HepG2 (cell line): ENCODE data around the gene STMND1. TPM values are rescaled to one million over a fixed set of nuclear protein-coding genes. Genes with fewer than 3 reads are reported as not detected.

Experiments used
- ATAC-seq: fragments of 200-7000 bp; cut with Tn5 transposase; 3 replicates; pipeline ENCODE4 v1.9.1; 2020; ENCODE audit warnings: mild to moderate bottlenecking, moderate library complexity
- BruUV-seq: library from RNA; stranded (reverse); fragments of 400-500 nt; replicated peaks from 2 replicates; lab custom pipeline; 2021; lab: Mats Ljungman, UMichigan
- CTCF ChIA-PET: fragments of 300-600 bp; formaldehyde crosslinking; extraction: SDS; loops from one replicate; lab custom pipeline; 2021; ENCODE audit warnings: low total read pairs, inconsistent platforms, low intra/inter-chr PET ratio; lab: Yijun Ruan, JAX
- POLR2A ChIA-PET: fragments of 350-600 bp; sonication (Branson Sonifier 250); formaldehyde crosslinking; loops from one replicate; lab custom pipeline; 2020; ENCODE audit warnings: antibody characterized with exemption, inconsistent platforms; lab: Yijun Ruan, JAX
- DNase-seq: peaks from one replicate; pipeline ENCODE4 v3.0.0-alpha.2; 2015; ENCODE audit warnings: low spot score
- FAIRE-seq: peaks from 3 replicates; lab custom pipeline; 2011; peaks lifted over from hg19 to GRCh38; lab: Jason Lieb, UNC
- H2AFZ ChIP-seq: one replicate; pipeline ENCODE4 v1.6.1; 2011; ENCODE audit warnings: low read length, inconsistent platforms
- H3K27ac ChIP-seq: fragments of 300-600 bp; 3 replicates; pipeline ENCODE4 v1.8.0; 2011; ENCODE audit warnings: mixed run types, mild to moderate bottlenecking, mixed read lengths, low read length, inconsistent platforms; ENCODE audit not compliant: insufficient read depth; ENCODE audit errors: extremely low read length
- H3K27me3 ChIP-seq, 2 experiments: fragments of 200-600 bp in 1 of 2; 2 replicates in 1 of 2; 3 replicates in 1 of 2; pipeline versions ENCODE4 v1.6.0 to v1.8.0; 2011; ENCODE audit warnings: low read length in 2 of 2, mild to moderate bottlenecking in 2 of 2, moderate library complexity in 2 of 2, inconsistent platforms in 1 of 2; ENCODE audit not compliant: insufficient read depth in 2 of 2, control insufficient read depth in 1 of 2
- H3K36me3 ChIP-seq, 2 experiments: fragments of 200-600 bp in 1 of 2; replicated peaks in 1 of 2; 2 replicates in 1 of 2; 3 replicates in 1 of 2; pipeline versions ENCODE4 v1.5.1 to v1.8.0; 2011; ENCODE audit warnings: low read length in 2 of 2, inconsistent platforms in 1 of 2; ENCODE audit not compliant: insufficient read depth in 2 of 2, control insufficient read depth in 1 of 2
- H3K4me1 ChIP-seq: 2 replicates; pipeline ENCODE4 v1.5.1; 2012; ENCODE audit warnings: low read length, inconsistent platforms; ENCODE audit not compliant: insufficient read depth
- H3K4me2 ChIP-seq: 2 replicates; pipeline ENCODE4 v1.6.0; 2011; ENCODE audit warnings: low read depth, low read length, inconsistent platforms
- H3K4me3 ChIP-seq, 3 experiments: fragments of 200-600 bp in 1 of 3; sonication (generic), shearing (Covaris generic) in 1 of 3; replicated peaks in 1 of 3; 2 replicates each; pipeline ENCODE4 v1.5.1; 2011 to 2016; ENCODE audit warnings: low read length in 3 of 3, inconsistent platforms in 2 of 3, low read depth in 2 of 3, mild to moderate bottlenecking in 2 of 3, control low read depth in 1 of 3, mixed read lengths in 1 of 3; ENCODE audit not compliant: insufficient read depth in 1 of 3
- H3K79me2 ChIP-seq: one replicate; pipeline ENCODE4 v1.6.1; 2011; ENCODE audit warnings: low read length, inconsistent platforms; ENCODE audit not compliant: insufficient read depth
- H3K9ac ChIP-seq: 2 replicates; pipeline ENCODE4 v1.6.0; 2011; ENCODE audit warnings: mild to moderate bottlenecking, low read depth, low read length, inconsistent platforms; ENCODE audit not compliant: insufficient read depth
- H3K9me3 ChIP-seq: 2 replicates; pipeline ENCODE4 v1.5.1; 2012; ENCODE audit warnings: mild to moderate bottlenecking, low read length
- H4K20me1 ChIP-seq: 2 replicates; pipeline ENCODE4 v1.6.0; 2011; ENCODE audit warnings: inconsistent platforms, mild to moderate bottlenecking, low read length, moderate library complexity; ENCODE audit not compliant: insufficient read depth
- BORCS8-MEF2B ChIP-seq: sonication (generic); formaldehyde crosslinking; IDR thresholded peaks from 2 replicates; pipeline ENCODE4 v1.8.0; 2022; ENCODE audit warnings: mild to moderate bottlenecking, missing genetic modification reagents
- GTF2F1 ChIP-seq: fragments of 150-350 bp; IDR thresholded peaks from 2 replicates; pipeline ENCODE4 v1.6.1; 2014; ENCODE audit warnings: low read length
- MTF1 ChIP-seq: sonication (generic); formaldehyde crosslinking; IDR thresholded peaks from 2 replicates; pipeline ENCODE4 v1.5.0; 2020; ENCODE audit warnings: missing genetic modification reagents
- MXI1 ChIP-seq: IDR thresholded peaks from 3 replicates; pipeline ENCODE4 v1.6.1; 2012; ENCODE audit warnings: low read depth, low read length, inconsistent platforms, borderline replicate concordance
- NFE2L2 ChIP-seq: fragments of 150-350 bp; IDR thresholded peaks from 2 replicates; pipeline ENCODE4 v1.6.1; 2014; ENCODE audit warnings: low read length
- RBM39 ChIP-seq: fragments of 200-400 bp; formaldehyde crosslinking; IDR thresholded peaks from one replicate; pipeline ENCODE4 v1.6.1; 2018; ENCODE audit warnings: antibody characterized with exemption, mild to moderate bottlenecking, low read depth, low read length; ENCODE audit not compliant: poor library complexity, severe bottlenecking
- SOX13 ChIP-seq, 3 experiments: fragments of 450-650 bp in 1 of 3; sonication (generic) in 1 of 3; formaldehyde crosslinking in 1 of 3; IDR thresholded peaks in 2 of 3; conservative IDR thresholded peaks in 1 of 3; 2 replicates each; pipeline versions ENCODE4 v1.5.0 to v1.6.1; 2016 to 2020; ENCODE audit warnings: antibody characterized with exemption in 1 of 3, mild to moderate bottlenecking in 1 of 3, missing compliant biosample characterization in 1 of 3, missing genetic modification reagents in 1 of 3, moderate library complexity in 1 of 3
- SRSF9 ChIP-seq: fragments of 200-400 bp; formaldehyde crosslinking; IDR thresholded peaks from 2 replicates; pipeline ENCODE4 v1.6.1; 2018; ENCODE audit warnings: borderline replicate concordance, mild to moderate bottlenecking, low read depth, low read length; ENCODE audit not compliant: insufficient read depth, poor library complexity, severe bottlenecking
- TRIM24 ChIP-seq: sonication (generic); formaldehyde crosslinking; IDR thresholded peaks from 2 replicates; pipeline ENCODE4 v1.8.0; 2022; ENCODE audit warnings: mild to moderate bottlenecking, missing genetic modification reagents
- YEATS4 ChIP-seq: sonication (generic); formaldehyde crosslinking; IDR thresholded peaks from 2 replicates; pipeline ENCODE4 v1.4.0; 2020; ENCODE audit warnings: missing genetic modification reagents, borderline replicate concordance
- ZFAT ChIP-seq: sonication (generic); formaldehyde crosslinking; conservative IDR thresholded peaks from 2 replicates; pipeline ENCODE4 v1.8.1; 2023; ENCODE audit warnings: missing genetic modification reagents, inconsistent platforms
- ZFX ChIP-seq: sonication (generic); formaldehyde crosslinking; IDR thresholded peaks from 2 replicates; pipeline ENCODE4 v1.4.0; 2020; ENCODE audit warnings: mild to moderate bottlenecking, low read depth, missing genetic modification reagents, moderate library complexity
- ZNF12 ChIP-seq: sonication (generic); formaldehyde crosslinking; IDR thresholded peaks from 2 replicates; pipeline ENCODE4 v1.5.0; 2020; ENCODE audit warnings: missing genetic modification reagents
- ZNF17 ChIP-seq: sonication (generic); formaldehyde crosslinking; IDR thresholded peaks from 2 replicates; pipeline ENCODE4 v1.5.0; 2020; ENCODE audit warnings: mild to moderate bottlenecking, missing genetic modification reagents
- ZNF263 ChIP-seq: sonication (generic); formaldehyde crosslinking; IDR thresholded peaks from 2 replicates; pipeline ENCODE4 v1.4.0; 2020; ENCODE audit warnings: missing genetic modification reagents
- ZNF607 ChIP-seq: sonication (generic); formaldehyde crosslinking; IDR thresholded peaks from 2 replicates; pipeline ENCODE4 v1.5.1; 2020; ENCODE audit warnings: missing genetic modification reagents, mild to moderate bottlenecking, borderline replicate concordance
- ZNF629 ChIP-seq: sonication (generic); formaldehyde crosslinking; conservative IDR thresholded peaks from 2 replicates; pipeline ENCODE4 v1.5.0; 2020; ENCODE audit warnings: missing genetic modification reagents
- in situ Hi-C: cut with HindIII; loops from 2 replicates; pipeline ENCODE4 v1.10.0; 2017; ENCODE audit warnings: low pct_unique_long_range_greater_than_20kb; ENCODE audit not compliant: extremely low pct_ligation_motif_present
- intact Hi-C: fragments of 100-400 bp; cut with micrococcal nuclease; formaldehyde crosslinking; loops from one replicate; pipeline ENCODE4 v1.10.0; 2022; ENCODE audit not compliant: unreplicated experiment
- polyA plus RNA-seq, 8 experiments: library from polyadenylated mRNA; depleted of rRNA in 3 of 8; stranded (reverse) in 7 of 8; unstranded in 1 of 8; fragments of >200 nt; fragmentation: Illumina TruSeq in 4 of 8; extraction: Trizol in 4 of 8; gene quantifications; 2 replicates each; pipeline versions ENCODE4 v1.2.1 to v1.2.3, GENCODE V29; 2011 to 2016; ENCODE audit warnings: low read depth in 4 of 8, missing spikeins in 1 of 8, mixed read lengths in 1 of 8; ENCODE audit not compliant: insufficient read depth in 1 of 8
- total RNA-seq, 5 experiments: library from RNA; depleted of rRNA; stranded (reverse); fragments of >200 nt; fragmentation: Illumina TruSeq; extraction: Trizol; gene quantifications; 2 replicates each; pipeline ENCODE4 v1.2.3, GENCODE V29; 2016; ENCODE audit warnings: low read depth in 1 of 5
- TF ChIP-seq, protein P1 (sequence below), 2 experiments: sonication (generic) in 1 of 2; formaldehyde crosslinking in 1 of 2; IDR thresholded peaks; 2 replicates each; pipeline versions ENCODE4 v1.4.0 to v1.6.1; 2018 to 2020; ENCODE audit warnings: missing genetic modification reagents in 2 of 2, borderline replicate concordance in 1 of 2, low read depth in 1 of 2, mild to moderate bottlenecking in 1 of 2, missing biosample characterization in 1 of 2
- TF ChIP-seq, protein P2 (sequence below): sonication (generic); formaldehyde crosslinking; conservative IDR thresholded peaks from 2 replicates; pipeline ENCODE4 v1.4.0; 2020; ENCODE audit warnings: missing genetic modification reagents
- TF ChIP-seq, protein P3 (sequence below): sonication (generic); formaldehyde crosslinking; IDR thresholded peaks from 2 replicates; pipeline ENCODE4 v1.5.1; 2020; ENCODE audit warnings: missing genetic modification reagents, mild to moderate bottlenecking, borderline replicate concordance

STMND1 gene
- total and polyA plus RNA-seq, 2 of the 13 experiments (the other 11 are each of a cell fraction or from before 2014, with no cell fraction given), result not detected

DNA sequence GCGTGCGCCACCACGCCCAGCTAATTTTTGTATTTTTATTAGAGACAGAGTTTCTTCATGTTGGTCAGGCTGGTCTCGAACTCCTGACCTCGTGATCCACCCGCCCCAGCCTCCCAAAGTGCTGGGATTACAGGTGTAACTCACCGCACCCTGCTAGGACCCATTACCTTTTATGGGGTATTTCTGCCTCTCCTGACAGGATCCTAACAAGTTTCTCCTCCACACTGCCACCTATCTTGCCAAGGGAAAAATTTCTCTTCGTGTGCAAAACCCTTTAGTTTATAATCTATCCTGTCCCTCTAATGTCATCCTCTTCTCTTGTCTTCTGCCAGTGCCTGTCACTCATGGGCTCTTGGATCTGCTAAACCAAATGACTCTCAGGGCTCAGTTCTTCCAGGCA lies 1.9 kb downstream of the STMND1 start (continued):
- TF ChIP-seq, protein P1, sequence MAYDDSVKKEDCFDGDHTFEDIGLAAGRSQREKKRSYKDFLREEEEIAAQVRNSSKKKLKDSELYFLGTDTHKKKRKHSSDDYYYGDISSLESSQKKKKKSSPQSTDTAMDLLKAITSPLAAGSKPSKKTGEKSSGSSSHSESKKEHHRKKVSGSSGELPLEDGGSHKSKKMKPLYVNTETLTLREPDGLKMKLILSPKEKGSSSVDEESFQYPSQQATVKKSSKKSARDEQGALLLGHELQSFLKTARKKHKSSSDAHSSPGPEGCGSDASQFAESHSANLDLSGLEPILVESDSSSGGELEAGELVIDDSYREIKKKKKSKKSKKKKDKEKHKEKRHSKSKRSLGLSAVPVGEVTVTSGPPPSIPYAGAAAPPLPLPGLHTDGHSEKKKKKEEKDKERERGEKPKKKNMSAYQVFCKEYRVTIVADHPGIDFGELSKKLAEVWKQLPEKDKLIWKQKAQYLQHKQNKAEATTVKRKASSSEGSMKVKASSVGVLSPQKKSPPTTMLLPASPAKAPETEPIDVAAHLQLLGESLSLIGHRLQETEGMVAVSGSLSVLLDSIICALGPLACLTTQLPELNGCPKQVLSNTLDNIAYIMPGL (CRISPR knock-in tag; IDR thresholded peaks at IDR 0.05; ENCODE audit: borderline replicate concordance in 1 of 2, low read depth in 1 of 2), result no peak
- no peak for TF ChIP-seq TRIM24 (CRISPR knock-in tag)
- no peak for TF ChIP-seq GTF2F1
- TF ChIP-seq RBM39, result no peak
- no peak for TF ChIP-seq ZFAT (CRISPR knock-in tag)
- TF ChIP-seq, all 625 proteins: peak for 2

DNA sequence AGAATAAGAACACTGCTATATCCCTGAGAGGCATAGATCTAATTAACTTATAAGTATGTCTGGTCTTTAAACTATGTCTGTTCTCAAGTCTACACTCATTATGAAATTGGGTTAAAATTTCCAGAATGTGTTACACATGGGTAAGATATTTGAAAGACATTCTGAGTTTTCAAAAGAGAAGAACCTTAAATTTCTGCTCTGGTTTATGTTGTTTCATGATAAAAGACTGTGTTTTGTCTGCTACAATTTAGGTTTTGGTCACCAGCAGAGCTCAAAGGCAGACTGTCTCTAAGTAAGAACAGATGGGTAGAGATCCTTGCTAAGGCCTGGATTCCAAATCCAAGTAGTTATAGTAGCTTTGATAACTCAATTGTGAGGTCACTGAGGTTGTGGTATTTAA lies 6.0 kb downstream of the STMND1 start:
- TF ChIP-seq ZNF607 (CRISPR knock-in tag), result no peak
- TF ChIP-seq MXI1, result no peak
- no peak for TF ChIP-seq ZFX (CRISPR knock-in tag)
- no peak for TF ChIP-seq MTF1
- TF ChIP-seq ZNF263 (CRISPR knock-in tag), result no peak
- TF ChIP-seq, protein P2, sequence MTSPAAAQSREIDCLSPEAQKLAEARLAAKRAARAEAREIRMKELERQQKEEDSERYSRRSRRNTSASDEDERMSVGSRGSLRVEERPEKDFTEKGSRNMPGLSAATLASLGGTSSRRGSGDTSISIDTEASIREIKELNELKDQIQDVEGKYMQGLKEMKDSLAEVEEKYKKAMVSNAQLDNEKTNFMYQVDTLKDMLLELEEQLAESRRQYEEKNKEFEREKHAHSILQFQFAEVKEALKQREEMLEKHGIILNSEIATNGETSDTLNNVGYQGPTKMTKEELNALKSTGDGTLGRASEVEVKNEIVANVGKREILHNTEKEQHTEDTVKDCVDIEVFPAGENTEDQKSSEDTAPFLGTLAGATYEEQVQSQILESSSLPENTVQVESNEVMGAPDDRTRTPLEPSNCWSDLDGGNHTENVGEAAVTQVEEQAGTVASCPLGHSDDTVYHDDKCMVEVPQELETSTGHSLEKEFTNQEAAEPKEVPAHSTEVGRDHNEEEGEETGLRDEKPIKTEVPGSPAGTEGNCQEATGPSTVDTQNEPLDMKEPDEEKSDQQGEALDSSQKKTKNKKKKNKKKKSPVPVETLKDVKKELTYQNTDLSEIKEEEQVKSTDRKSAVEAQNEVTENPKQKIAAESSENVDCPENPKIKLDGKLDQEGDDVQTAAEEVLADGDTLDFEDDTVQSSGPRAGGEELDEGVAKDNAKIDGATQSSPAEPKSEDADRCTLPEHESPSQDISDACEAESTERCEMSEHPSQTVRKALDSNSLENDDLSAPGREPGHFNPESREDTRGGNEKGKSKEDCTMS (CRISPR knock-in tag), result no peak
- TF ChIP-seq, protein P3, sequence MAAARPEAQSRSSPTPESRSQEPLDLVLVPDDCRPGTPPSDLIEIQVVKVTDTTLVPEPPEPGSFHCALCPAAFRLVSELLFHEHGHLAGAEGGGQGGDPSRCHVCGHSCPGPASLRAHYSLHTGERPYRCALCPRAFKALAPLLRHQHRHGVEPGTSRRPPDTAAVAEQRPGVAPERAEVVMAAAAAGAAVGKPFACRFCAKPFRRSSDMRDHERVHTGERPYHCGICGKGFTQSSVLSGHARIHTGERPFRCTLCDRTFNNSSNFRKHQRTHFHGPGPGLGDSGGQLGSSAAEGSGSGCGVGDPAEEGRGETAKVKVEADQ (CRISPR knock-in tag), result no peak
- TF ChIP-seq SRSF9, result no peak
- no peak for TF ChIP-seq SOX13 (IDR thresholded peaks at IDR 0.05)
- no peak for TF ChIP-seq SOX13 (CRISPR knock-in tag; conservative IDR thresholded peaks at IDR 0.05 in 1 of 2, IDR thresholded peaks at IDR 0.05 in 1 of 2)
- no peak for TF ChIP-seq BORCS8-MEF2B
- no peak for TF ChIP-seq ZNF17 (CRISPR knock-in tag)
- TF ChIP-seq ZNF12 (CRISPR knock-in tag), result no peak
- TF ChIP-seq NFE2L2, result no peak
- no peak for TF ChIP-seq ZNF629 (CRISPR knock-in tag)
- TF ChIP-seq YEATS4 (CRISPR knock-in tag), result no peak
- ChIA-PET CTCF (no interaction called here), POLR2A (no interaction called here)
- no peak overlapping the region for H3K4me2 ChIP-seq
- no peaks in the 10 kb centered on the region for H3K36me3 ChIP-seq
- FAIRE-seq, result no peak
- intact Hi-C loops (no loop called here), in situ Hi-C loops (no loop called here)
- H3K27ac ChIP-seq, result no peak overlapping the region
- no TSS peak for BruUV-seq
- H3K4me3 ChIP-seq, result no peak overlapping the region
- H3K79me2 ChIP-seq, result no peaks in the 10 kb centered on the region
- no peaks in the 10 kb centered on the region for H3K4me1 ChIP-seq
- H3K9ac ChIP-seq, result no peak overlapping the region
- no peak overlapping the region for H2AFZ ChIP-seq
- no peak for DNase-seq
- H4K20me1 ChIP-seq, result no peaks in the 10 kb centered on the region
- H3K9me3 ChIP-seq, result no peaks in the 10 kb centered on the region
- no peak for ATAC-seq
- H3K27me3 ChIP-seq, result peaks cover 0 to 3% of the 10 kb centered on the region in 2 experiments; a peak in 2 of 5 replicates
